Gastrocnemius medialis (tissue), 4 donors: ENCODE measurements around the gene ALG11.

Experiments used
- POLR2A ChIP-seq, 2 donors: fragments of 450-650 bp; IDR thresholded peaks; one replicate each; pipeline ENCODE4 v1.6.1; 2017; ENCODE audit warnings: antibody characterized with exemption in 2 of 2, mild to moderate bottlenecking in 2 of 2, moderate library complexity in 2 of 2
- TF ChIP-seq, protein P1 (sequence below), 5 experiments: fragments of 450-650 bp in 3 of 5; fragments of 200-600 bp in 2 of 5; sonication (generic) in 2 of 5; IDR thresholded peaks in 4 of 5; conservative IDR thresholded peaks in 1 of 5; 1 replicate in 4 of 5; 2 replicates in 1 of 5; pipeline ENCODE4 v1.5.1; 2016 to 2019; ENCODE audit warnings: antibody characterized with exemption in 5 of 5, mild to moderate bottlenecking in 3 of 5, moderate library complexity in 3 of 5

- TF ChIP-seq, protein P1, sequence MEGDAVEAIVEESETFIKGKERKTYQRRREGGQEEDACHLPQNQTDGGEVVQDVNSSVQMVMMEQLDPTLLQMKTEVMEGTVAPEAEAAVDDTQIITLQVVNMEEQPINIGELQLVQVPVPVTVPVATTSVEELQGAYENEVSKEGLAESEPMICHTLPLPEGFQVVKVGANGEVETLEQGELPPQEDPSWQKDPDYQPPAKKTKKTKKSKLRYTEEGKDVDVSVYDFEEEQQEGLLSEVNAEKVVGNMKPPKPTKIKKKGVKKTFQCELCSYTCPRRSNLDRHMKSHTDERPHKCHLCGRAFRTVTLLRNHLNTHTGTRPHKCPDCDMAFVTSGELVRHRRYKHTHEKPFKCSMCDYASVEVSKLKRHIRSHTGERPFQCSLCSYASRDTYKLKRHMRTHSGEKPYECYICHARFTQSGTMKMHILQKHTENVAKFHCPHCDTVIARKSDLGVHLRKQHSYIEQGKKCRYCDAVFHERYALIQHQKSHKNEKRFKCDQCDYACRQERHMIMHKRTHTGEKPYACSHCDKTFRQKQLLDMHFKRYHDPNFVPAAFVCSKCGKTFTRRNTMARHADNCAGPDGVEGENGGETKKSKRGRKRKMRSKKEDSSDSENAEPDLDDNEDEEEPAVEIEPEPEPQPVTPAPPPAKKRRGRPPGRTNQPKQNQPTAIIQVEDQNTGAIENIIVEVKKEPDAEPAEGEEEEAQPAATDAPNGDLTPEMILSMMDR (IDR thresholded peaks at IDR 0.05 in 4 of 5, conservative IDR thresholded peaks at IDR 0.05 in 1 of 5) = no peak
- TF ChIP-seq POLR2A (IDR thresholded peaks at IDR 0.05) = no peak
Observed at GRCh38 chr13:52033039-52033438, 20.8 kb downstream of the ALG11 start.
